H54 (cell line): ENCODE results near the gene GUCY2D.

Source experiments
- DNase-seq: peaks from one replicate; pipeline ENCODE4 v3.0.0; 2011; ENCODE audit warnings: low spot score, mixed read lengths; ENCODE audit not compliant: insufficient read length
- FAIRE-seq: peaks from 3 replicates; lab custom pipeline; 2011; peaks lifted over from hg19 to GRCh38; lab: Jason Lieb, UNC
- POLR2A ChIP-seq: IDR thresholded peaks from 2 replicates; pipeline ENCODE4 v1.6.1; 2011; ENCODE audit warnings: low read depth, mild to moderate bottlenecking, low read length

Gene GUCY2D

DNA sequence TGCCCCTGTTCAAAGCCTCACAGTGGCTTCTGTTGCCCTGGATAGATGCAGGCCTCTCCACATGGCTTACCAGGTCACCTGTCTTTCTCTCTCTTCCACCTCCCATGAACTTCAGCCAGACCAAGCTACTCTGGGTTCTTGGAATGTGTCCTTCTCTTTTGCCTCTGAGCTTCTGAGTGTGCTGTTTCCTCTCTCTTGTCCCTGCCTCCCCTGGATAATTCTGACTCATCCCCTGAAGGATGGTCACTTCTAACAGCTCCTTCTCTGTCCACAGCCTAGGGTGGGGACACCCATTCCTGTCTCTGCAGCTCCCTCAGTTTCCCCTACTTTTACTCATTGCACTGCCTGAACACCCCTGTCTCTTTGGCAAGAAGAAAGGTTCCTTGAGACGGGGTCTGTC is 2.9 kb downstream of the GUCY2D start:
- no peak for FAIRE-seq
- peak; percentile 80 for DNase-seq
- TF ChIP-seq POLR2A: no peak

DNA sequence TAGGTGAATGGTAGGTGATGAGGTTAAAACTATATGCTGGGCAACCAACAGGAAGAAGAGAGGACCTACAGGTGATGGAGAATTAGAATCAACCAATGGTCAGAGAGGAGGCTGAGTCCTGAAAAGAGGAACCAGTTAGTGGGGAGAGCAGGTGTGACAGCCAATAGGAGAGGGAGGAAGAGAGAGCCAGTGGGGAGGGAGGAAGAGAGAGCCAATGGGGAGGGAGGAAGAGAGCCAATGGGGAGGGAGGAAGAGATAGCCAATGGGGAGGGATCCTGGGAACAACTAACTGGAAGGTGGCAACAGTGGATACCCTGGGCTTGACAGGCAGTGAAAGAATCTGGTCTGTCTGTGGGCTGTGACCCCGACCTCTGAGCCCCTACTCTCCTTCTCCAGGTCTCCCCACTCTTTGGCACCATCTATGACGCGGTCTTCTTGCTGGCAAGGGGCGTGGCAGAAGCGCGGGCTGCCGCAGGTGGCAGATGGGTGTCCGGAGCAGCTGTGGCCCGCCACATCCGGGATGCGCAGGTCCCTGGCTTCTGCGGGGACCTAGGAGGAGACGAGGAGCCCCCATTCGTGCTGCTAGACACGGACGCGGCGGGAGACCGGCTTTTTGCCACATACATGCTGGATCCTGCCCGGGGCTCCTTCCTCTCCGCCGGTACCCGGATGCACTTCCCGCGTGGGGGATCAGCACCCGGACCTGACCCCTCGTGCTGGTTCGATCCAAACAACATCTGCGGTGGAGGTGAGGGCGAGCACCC is 3.7 kb downstream of the GUCY2D start:
- DNase-seq: no peak
- no peak for TF ChIP-seq POLR2A

DNA sequence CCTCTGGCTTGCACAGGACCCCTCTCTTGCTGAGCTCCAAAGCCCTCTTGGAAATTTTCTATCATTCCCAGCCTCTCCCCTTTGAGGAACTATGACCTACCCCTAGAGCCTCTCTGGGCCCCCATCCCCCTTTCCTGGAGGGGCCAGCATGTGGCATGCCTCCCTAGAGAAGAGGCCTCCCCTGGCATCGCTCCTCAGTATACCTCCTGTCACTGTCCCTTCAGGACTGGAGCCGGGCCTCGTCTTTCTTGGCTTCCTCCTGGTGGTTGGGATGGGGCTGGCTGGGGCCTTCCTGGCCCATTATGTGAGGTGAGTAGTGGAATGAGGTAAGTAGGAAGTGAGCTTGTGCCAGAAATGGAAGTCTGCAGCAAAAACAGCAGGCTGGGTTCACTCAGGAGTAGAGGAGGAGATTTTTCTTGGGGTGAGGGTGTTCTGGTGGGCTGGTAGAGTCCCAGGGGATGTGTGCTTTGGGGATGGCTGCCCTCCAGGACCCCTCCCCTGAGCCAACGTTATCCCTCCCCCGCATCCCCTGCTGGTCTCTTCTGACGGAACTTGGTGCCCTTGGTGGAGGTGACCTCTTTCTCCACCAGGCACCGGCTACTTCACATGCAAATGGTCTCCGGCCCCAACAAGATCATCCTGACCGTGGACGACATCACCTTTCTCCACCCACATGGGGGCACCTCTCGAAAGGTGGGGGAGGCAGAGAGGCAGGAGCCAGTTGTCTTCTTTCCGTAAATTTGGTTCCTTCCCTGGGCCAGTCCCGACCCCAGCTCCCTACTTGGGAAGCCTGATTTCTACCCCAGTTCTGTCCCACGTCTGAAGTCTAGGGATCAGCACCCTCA is 4.6 kb downstream of the GUCY2D start:
- DNase-seq (no peak), FAIRE-seq (no peak)
- no peak for TF ChIP-seq POLR2A

More for the DNA sequence above, 3.7 kb downstream of the GUCY2D start:
- FAIRE-seq: no peak

DNA sequence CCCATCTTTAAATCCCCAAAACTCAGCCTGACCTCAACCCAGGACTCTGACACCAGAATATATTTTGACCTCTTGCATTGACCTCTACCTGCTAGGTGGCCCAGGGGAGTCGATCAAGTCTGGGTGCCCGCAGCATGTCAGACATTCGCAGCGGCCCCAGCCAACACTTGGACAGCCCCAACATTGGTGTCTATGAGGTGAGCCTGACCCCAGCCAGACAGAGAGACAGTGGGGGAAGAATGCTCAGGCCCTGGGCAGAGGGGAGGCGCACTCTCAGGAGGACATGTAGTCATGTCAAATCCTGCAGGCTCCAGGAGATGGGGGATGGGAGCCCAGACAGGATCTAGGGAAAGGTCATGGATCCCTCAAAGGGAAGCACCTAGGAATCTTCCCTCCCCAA is 5.4 kb downstream of the GUCY2D start:
- DNase-seq: no peak
- no peak for FAIRE-seq
- no peak for TF ChIP-seq POLR2A

DNA sequence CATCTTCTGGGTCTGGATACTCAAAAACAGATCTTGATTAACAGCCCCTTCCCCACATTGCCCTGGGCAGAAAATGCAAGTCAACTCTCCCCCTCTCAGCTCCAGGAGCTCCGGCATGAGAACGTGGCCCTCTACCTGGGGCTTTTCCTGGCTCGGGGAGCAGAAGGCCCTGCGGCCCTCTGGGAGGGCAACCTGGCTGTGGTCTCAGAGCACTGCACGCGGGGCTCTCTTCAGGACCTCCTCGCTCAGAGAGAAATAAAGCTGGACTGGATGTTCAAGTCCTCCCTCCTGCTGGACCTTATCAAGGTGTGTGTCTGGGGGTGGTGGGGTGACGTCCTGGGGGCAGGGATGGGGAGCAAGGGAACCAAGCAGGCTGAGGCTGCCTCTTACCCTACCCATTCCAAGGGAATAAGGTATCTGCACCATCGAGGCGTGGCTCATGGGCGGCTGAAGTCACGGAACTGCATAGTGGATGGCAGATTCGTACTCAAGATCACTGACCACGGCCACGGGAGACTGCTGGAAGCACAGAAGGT is 9.7 kb downstream of the GUCY2D start:
- TF ChIP-seq POLR2A: no peak
- FAIRE-seq (no peak), DNase-seq (no peak)

DNA sequence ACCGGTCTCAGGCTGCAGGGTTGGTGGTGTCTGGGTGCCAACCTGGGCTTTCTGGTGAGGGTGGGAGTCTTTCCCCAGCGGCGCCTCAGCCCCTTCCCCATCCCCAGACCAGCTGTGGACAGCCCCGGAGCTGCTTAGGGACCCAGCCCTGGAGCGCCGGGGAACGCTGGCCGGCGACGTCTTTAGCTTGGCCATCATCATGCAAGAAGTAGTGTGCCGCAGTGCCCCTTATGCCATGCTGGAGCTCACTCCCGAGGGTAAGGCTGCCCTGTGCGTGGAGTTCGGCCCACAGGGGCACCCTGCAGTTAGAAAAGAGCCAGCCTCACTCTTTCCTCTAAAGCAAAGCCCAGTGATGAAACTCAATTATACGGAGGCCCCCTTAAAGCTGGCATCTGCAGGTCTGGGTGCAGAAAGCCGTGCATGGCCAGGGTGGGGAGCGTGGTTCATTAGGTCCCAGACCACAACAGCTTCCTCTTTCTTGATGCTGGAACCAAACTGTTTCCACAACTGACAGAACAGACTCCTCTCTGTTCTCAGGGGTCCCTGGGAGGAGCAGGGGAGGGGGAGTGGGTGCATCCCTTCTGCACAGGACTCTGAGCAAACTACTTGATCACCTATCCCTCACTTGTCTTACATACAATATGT is 10.7 kb downstream of the GUCY2D start:
- TF ChIP-seq POLR2A: no peak
- no peak for FAIRE-seq

DNA sequence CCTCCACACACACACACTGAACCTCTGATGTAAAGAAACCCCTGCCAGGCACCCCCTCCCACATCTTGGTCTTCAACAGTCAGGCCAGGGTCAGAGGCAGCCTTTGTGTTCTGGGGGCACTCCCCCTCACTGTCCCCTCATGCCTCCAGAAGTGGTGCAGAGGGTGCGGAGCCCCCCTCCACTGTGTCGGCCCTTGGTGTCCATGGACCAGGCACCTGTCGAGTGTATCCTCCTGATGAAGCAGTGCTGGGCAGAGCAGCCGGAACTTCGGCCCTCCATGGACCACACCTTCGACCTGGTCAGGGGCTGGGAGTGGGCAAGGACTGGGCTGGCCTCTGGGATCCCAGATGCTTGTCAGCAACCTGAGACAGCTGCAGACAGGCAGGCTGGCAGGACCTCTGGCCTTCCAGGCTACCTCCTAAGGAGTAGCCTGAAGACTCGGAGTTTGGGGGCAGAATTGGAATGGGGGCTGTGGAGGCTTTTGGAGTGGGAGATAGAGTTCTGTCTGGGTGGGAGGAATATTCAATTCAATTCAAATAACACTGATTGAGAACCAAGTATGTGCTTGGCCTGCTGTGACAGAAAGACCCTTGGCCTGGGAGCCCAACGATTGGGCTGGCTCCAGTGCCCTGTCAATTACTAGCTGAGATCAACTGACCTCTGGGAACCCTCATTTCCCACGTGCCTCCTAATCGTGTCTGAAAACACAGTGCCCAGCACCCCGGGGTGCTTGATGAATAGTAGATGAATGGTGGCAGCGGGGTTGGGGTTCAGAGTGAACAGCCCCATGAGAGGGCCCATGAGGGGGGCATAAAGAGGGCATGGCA is 11.5 kb downstream of the GUCY2D start:
- no peak for TF ChIP-seq POLR2A
- no peak for FAIRE-seq
- DNase-seq: no peak

More for the DNA sequence above, 10.7 kb downstream of the GUCY2D start:
- no peak for DNase-seq

DNA sequence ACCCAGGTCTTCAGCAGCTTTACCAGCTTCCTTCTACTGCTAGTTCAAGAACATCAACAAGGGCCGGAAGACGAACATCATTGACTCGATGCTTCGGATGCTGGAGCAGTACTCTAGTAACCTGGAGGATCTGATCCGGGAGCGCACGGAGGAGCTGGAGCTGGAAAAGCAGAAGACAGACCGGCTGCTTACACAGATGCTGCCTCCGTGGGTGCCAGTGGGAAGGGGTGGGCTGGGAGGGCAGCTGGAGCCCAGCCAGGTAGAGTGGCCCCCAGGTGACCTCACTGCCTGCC is 12.1 kb downstream of the GUCY2D start:
- TF ChIP-seq POLR2A: no peak
- FAIRE-seq (no peak), DNase-seq (no peak)

DNA sequence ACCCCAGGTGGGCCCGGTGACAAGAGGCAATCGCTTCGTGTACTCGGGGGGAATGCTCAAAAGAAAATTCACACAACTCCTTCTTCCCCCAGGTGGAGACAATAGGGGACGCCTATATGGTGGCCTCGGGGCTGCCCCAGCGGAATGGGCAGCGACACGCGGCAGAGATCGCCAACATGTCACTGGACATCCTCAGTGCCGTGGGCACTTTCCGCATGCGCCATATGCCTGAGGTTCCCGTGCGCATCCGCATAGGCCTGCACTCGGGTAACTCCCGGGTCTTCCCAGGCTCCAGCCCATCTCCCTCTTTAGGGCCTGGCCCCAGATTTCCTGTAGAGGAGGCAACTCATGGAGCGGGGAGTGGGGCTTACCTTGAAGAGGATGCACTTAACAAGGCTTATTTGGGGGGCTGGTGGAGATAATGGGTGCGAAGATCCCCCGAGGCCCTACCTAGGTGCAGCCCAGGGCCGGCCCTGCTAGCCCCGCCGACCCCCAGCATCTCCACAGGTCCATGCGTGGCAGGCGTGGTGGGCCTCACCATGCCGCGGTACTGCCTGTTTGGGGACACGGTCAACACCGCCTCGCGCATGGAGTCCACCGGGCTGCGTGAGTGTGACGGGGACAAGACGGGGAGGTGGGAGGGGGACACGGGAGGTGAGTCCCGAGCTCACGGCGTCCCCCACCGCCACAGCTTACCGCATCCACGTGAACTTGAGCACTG is 13.0 kb downstream of the GUCY2D start:
- DNase-seq: no peak
- no peak for FAIRE-seq
- TF ChIP-seq POLR2A: no peak

DNA sequence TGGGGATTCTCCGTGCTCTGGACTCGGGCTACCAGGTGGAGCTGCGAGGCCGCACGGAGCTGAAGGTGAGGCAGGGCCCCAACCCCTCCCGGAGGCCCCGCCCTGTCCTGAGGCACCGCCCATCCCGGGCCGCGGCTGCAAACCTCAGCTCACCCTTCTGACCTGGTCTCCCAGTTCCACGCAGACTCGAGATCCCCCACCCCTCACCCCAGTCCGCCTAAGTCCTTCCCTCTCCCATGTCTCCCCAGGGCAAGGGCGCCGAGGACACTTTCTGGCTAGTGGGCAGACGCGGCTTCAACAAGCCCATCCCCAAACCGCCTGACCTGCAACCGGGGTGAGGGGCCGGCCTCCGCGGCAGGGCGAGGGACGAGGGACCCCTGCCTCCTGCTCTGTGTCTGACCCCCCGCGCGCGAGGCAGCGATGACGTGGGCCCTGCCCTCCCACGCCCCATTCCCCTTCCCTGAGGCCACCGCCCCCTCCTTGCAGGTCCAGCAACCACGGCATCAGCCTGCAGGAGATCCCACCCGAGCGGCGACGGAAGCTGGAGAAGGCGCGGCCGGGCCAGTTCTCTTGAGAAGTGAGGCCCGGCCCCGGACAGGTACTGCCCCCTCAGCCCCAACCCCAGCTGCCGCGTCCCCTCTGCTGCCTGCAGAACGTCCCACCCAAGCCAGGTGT is 13.7 kb downstream of the GUCY2D start:
- DNase-seq (no peak), FAIRE-seq (no peak)
- no peak for TF ChIP-seq POLR2A

DNA sequence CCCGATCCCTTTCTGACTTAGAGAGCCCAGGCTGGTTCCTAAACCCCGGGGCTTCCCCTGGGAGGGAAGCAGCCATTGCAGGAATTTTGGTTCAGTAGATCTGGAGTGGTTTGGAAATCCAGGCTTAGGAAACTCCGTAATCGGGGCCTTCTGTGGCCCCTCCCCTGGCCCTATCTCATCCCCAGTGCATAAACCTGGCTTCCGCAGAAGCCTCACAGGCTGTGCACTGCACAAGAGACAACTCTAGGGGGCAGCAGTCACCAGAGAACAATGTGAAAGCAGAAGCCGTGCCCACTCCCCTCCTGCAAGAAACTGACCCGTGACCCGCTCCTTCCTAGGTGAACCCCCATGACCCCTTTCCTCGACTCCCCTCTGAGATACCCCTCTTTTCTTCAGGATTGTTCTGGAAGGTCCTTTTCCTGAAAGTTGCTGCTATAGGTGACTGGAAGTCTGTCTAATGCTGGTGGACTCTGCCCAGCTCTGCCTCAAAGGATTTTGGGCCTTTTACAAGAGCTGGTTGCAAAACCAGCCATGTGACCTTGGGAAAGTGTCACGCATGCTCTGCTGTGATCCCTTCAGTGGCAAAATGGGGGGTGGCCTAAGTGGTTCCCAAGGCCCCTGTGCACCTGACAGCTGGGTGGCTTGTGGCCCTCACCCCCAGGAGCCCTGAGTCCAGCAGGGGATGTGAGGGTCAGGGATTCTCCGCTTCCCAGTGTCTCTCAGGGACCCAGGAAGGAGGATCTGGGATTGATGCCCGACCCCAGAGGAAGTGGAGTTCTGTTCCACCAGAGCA is 14.4 kb downstream of the GUCY2D start:
- no peak for TF ChIP-seq POLR2A
- DNase-seq: no peak
- FAIRE-seq: no peak

DNA sequence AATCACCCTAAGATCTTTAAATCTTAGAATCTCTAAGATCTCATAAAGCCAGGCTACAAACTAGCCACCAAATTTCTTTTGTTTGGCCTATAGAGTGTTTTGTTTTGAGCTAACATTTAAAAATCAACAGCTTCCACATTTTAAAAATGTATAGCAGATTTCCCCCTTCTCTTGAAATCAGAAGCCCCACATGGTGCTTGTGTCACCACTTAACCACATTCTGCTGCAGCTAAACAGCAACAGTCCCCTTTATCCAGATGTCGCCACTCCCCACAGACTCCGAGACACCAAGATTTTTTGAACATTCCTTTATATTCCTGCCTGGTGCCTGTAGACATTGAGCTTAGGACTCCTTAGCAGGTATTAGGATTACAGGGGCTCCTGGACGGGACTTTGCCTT is 16.0 kb downstream of the GUCY2D start:
- FAIRE-seq (no peak), DNase-seq (no peak)
- no peak for TF ChIP-seq POLR2A
